H9 (cell line): ENCODE measurements around the gene APOL6. TPM values are rescaled to one million over a fixed set of nuclear protein-coding genes. Genes with fewer than 3 reads are reported as not detected.

ENCODE experiments used
- DNase-seq: peaks from one replicate; pipeline ENCODE4 v3.0.0-alpha.2; 2017
- H2AFZ ChIP-seq: one replicate; pipeline ENCODE4 v1.6.1; 2013; ENCODE audit warnings: mild to moderate bottlenecking, low read length, control low read depth, moderate library complexity
- H2AK5ac ChIP-seq: 2 replicates; pipeline ENCODE4 v1.6.1; 2013; ENCODE audit warnings: low read length, control low read depth, mixed read lengths; ENCODE audit not compliant: insufficient read length
- H2BK120ac ChIP-seq: one replicate; pipeline ENCODE4 v1.6.1; 2013; ENCODE audit warnings: low read depth, mild to moderate bottlenecking, low read length, control low read depth, inconsistent platforms; ENCODE audit not compliant: poor library complexity, severe bottlenecking
- H2BK12ac ChIP-seq: 2 replicates; pipeline ENCODE4 v1.6.1; 2013; ENCODE audit warnings: low read length, control low read depth, mixed read lengths, low read depth; ENCODE audit not compliant: insufficient read length
- H2BK15ac ChIP-seq: 2 replicates; pipeline ENCODE4 v1.6.1; 2013; ENCODE audit warnings: low read depth, low read length, control low read depth
- H2BK20ac ChIP-seq: one replicate; pipeline ENCODE4 v1.6.1; 2013; ENCODE audit warnings: low read depth, mild to moderate bottlenecking, low read length, control low read depth, inconsistent platforms; ENCODE audit not compliant: poor library complexity, severe bottlenecking
- H2BK5ac ChIP-seq: 2 replicates; pipeline ENCODE4 v1.6.1; 2013; ENCODE audit warnings: low read length, control low read depth, mixed read lengths; ENCODE audit not compliant: insufficient read length
- H3K14ac ChIP-seq: 2 replicates; pipeline ENCODE4 v1.6.1; 2013; ENCODE audit warnings: low read length, control low read depth; ENCODE audit not compliant: insufficient read depth
- H3K18ac ChIP-seq: 2 replicates; pipeline ENCODE4 v1.6.1; 2013; ENCODE audit warnings: low read depth, mild to moderate bottlenecking, mixed read lengths, low read length, control low read depth; ENCODE audit not compliant: insufficient read length
- H3K23ac ChIP-seq: 2 replicates; pipeline ENCODE4 v1.6.1; 2013; ENCODE audit warnings: low read length, control low read depth, mixed read lengths, low read depth; ENCODE audit not compliant: insufficient read length
- H3K23me2 ChIP-seq: 2 replicates; pipeline ENCODE4 v1.6.1; 2013; ENCODE audit warnings: low read depth, mild to moderate bottlenecking, mixed read lengths, low read length, control low read depth; ENCODE audit not compliant: insufficient read length, poor library complexity, severe bottlenecking
- H3K27ac ChIP-seq: 2 replicates; pipeline ENCODE4 v1.5.1; 2013; ENCODE audit warnings: low read length, control low read depth, mixed read lengths, low read depth; ENCODE audit not compliant: insufficient read length
- H3K27me3 ChIP-seq: 2 replicates; pipeline ENCODE4 v1.6.1; 2013; ENCODE audit warnings: low read length, control low read depth, inconsistent platforms; ENCODE audit not compliant: insufficient read depth
- H3K4ac ChIP-seq: 2 replicates; pipeline ENCODE4 v1.6.1; 2013; ENCODE audit warnings: low read depth, mild to moderate bottlenecking, control low read depth, inconsistent platforms, low read length, moderate library complexity
- H3K4me1 ChIP-seq: 2 replicates; pipeline ENCODE4 v1.6.1; 2013; ENCODE audit warnings: low read length, control low read depth, inconsistent platforms; ENCODE audit not compliant: insufficient read depth
- H3K4me2 ChIP-seq: 2 replicates; pipeline ENCODE4 v1.6.1; 2013; ENCODE audit warnings: low read length, control low read depth, mixed read lengths; ENCODE audit not compliant: insufficient read length, insufficient read depth
- H3K56ac ChIP-seq: 2 replicates; pipeline ENCODE4 v1.6.1; 2013; ENCODE audit warnings: low read depth, mild to moderate bottlenecking, mixed read lengths, low read length, control low read depth; ENCODE audit not compliant: insufficient read length
- H3K79me1 ChIP-seq: 2 replicates; pipeline ENCODE4 v1.6.1; 2013; ENCODE audit warnings: low read depth, mild to moderate bottlenecking, moderate library complexity, low read length, control low read depth, inconsistent platforms; ENCODE audit not compliant: insufficient read depth, poor library complexity, severe bottlenecking
- H3K79me2 ChIP-seq: 2 replicates; pipeline ENCODE4 v1.6.1; 2013; ENCODE audit warnings: low read length, control low read depth, inconsistent platforms; ENCODE audit not compliant: insufficient read depth
- H3K9ac ChIP-seq: 2 replicates; pipeline ENCODE4 v1.6.1; 2013; ENCODE audit warnings: low read length, control low read depth, mixed read lengths; ENCODE audit not compliant: insufficient read length; ENCODE audit errors: extremely low read depth
- H3K9me3 ChIP-seq: one replicate; pipeline ENCODE4 v1.6.1; 2013; ENCODE audit warnings: low read depth, low read length, inconsistent platforms; ENCODE audit not compliant: control insufficient read depth
- H3T11ph ChIP-seq: one replicate; pipeline ENCODE4 v1.6.1; 2013; ENCODE audit warnings: mild to moderate bottlenecking, low read length, control low read depth, inconsistent platforms
- H4K20me1 ChIP-seq: one replicate; pipeline ENCODE4 v1.6.1; 2013; ENCODE audit not compliant: control insufficient read depth, insufficient read length, insufficient read depth
- H4K5ac ChIP-seq: 2 replicates; pipeline ENCODE4 v1.6.1; 2013; ENCODE audit warnings: low read depth, mild to moderate bottlenecking, mixed read lengths, low read length, control low read depth; ENCODE audit not compliant: insufficient read length
- H4K8ac ChIP-seq: replicated peaks from 2 replicates; pipeline ENCODE4 v1.6.1; 2013; ENCODE audit warnings: low read length, control low read depth, mixed read lengths, low read depth; ENCODE audit not compliant: insufficient read length
- H4K91ac ChIP-seq: 2 replicates; pipeline ENCODE4 v1.6.1; 2013; ENCODE audit warnings: low read depth, mild to moderate bottlenecking, moderate library complexity, mixed read lengths, low read length, control low read depth; ENCODE audit not compliant: insufficient read length
- H3K27ac Mint-ChIP-seq, 3 experiments: 2 replicates in 2 of 3; 3 replicates in 1 of 3; pipeline ENCODE4 v1.8.0; 2020 to 2021; ENCODE audit warnings: mixed read lengths in 3 of 3, mild to moderate bottlenecking in 1 of 3, moderate library complexity in 1 of 3
- H3K27me3 Mint-ChIP-seq: 2 replicates; pipeline ENCODE4 v1.8.0; 2021; ENCODE audit warnings: low read depth, mild to moderate bottlenecking, moderate library complexity, mixed read lengths
- H3K36me3 Mint-ChIP-seq, 3 experiments: 2 replicates in 2 of 3; 3 replicates in 1 of 3; pipeline ENCODE4 v1.8.0; 2020 to 2021; ENCODE audit warnings: low read depth in 3 of 3, mixed read lengths in 3 of 3; ENCODE audit not compliant: insufficient read depth in 1 of 3
- H3K4me1 Mint-ChIP-seq, 2 experiments: 2 replicates each; pipeline ENCODE4 v1.8.0; 2020; ENCODE audit warnings: mixed read lengths in 2 of 2
- H3K4me3 Mint-ChIP-seq, 2 experiments: 2 replicates in 1 of 2; 3 replicates in 1 of 2; pipeline ENCODE4 v1.8.0; 2020 to 2021; ENCODE audit warnings: mild to moderate bottlenecking in 2 of 2, mixed read lengths in 2 of 2, moderate library complexity in 1 of 2
- H3K9me3 Mint-ChIP-seq, 2 experiments: 2 replicates in 1 of 2; 3 replicates in 1 of 2; pipeline ENCODE4 v1.8.0; 2020; ENCODE audit warnings: mild to moderate bottlenecking in 2 of 2, mixed read lengths in 2 of 2, moderate library complexity in 1 of 2
- CTCF ChIP-seq: fragments of 200-600 bp; sonication (generic); conservative IDR thresholded peaks from 3 replicates; pipeline ENCODE4 v1.8.0; 2021; ENCODE audit warnings: antibody characterized with exemption, mild to moderate bottlenecking
- WGBS: extraction: QIAGEN DNeasy Blood & Tissue Kit; methylation state at CpG from one replicate; pipeline ENCODE4 v1.1.7; 2013; ENCODE audit warnings: missing lambda C conversion rate, low lambda C conversion rate, mixed read lengths; ENCODE audit not compliant: insufficient read length; ENCODE audit errors: extremely low coverage; 5-methylcytosine and 5-hydroxymethylcytosine counted together
- total RNA-seq: library from RNA; stranded (reverse); gene quantifications from 2 replicates; pipeline ENCODE4 v1.2.1, GENCODE V29; 2021

APOL6 gene
- total RNA-seq, 1 experiment from 2014 or later = 0.07 TPM

GRCh38 chr22:35633520-35633919 is 14.7 kb upstream of the APOL6 start:
- Histone ChIP-seq H3K4me1 (no peaks in the 10 kb centered on the region; the same call in 1 of the 2 replicates), H2BK12ac (no peak overlapping the region), H3K9ac (no peak overlapping the region), H3K23me2 (no peaks in the 10 kb centered on the region), H2BK20ac (no peak overlapping the region), H3K9me3 (no peaks in the 10 kb centered on the region), H3K79me1 (no peaks in the 10 kb centered on the region), H3K4me2 (no peak overlapping the region), H3K23ac (no peak overlapping the region), H4K8ac (no peak overlapping the region), H2AFZ (no peak overlapping the region), H3K79me2 (no peaks in the 10 kb centered on the region), H2BK5ac (no peak overlapping the region), H2BK120ac (no peak overlapping the region), H3K56ac (no peak overlapping the region), H3K27ac (no peak overlapping the region), H3K4ac (no peak overlapping the region), H3K14ac (no peak overlapping the region), H4K5ac (peak overlapping the region; percentile 30), H2AK5ac (no peak overlapping the region), H3T11ph (no peak overlapping the region), H4K91ac (no peak overlapping the region), H4K20me1 (no peaks in the 10 kb centered on the region), H3K27me3 (no peaks in the 10 kb centered on the region), H3K18ac (peak overlapping the region; percentile 1), H2BK15ac (no peak overlapping the region)
- H3K36me3 Mint-ChIP-seq = peaks cover 0 to under 1% (median 0%) of the 10 kb centered on the region in 3 experiments; a peak in 2 of 7 replicates
- no peak for TF ChIP-seq CTCF
- peaks cover 2% of the 10 kb centered on the region for H3K27me3 Mint-ChIP-seq
- peak overlapping the region in 2 of 3 experiments; percentile 16 to 23; a peak in 2 of 7 replicates for H3K27ac Mint-ChIP-seq
- H3K4me1 Mint-ChIP-seq = peaks cover 45 to 46% of the 10 kb centered on the region in 2 experiments
- 100% methylated on average over 1 of the region's 18 CpGs for WGBS
- no peak overlapping the region; a peak in 1 of 5 replicates for H3K4me3 Mint-ChIP-seq
- DNase-seq = no peak
- peaks cover 3 to 6% of the 10 kb centered on the region in 2 experiments; a peak in 3 of 5 replicates for H3K9me3 Mint-ChIP-seq
